HG03378 (cell line): ENCODE data around the gene ACKR1.

Experiments used
- ATAC-seq: cut with Tn5 transposase; IDR thresholded peaks from one replicate; pipeline ENCODE4 v1.9.1; 2021; ENCODE audit warnings: mild to moderate bottlenecking, moderate library complexity; ENCODE audit not compliant: unreplicated experiment

ACKR1 gene

DNA sequence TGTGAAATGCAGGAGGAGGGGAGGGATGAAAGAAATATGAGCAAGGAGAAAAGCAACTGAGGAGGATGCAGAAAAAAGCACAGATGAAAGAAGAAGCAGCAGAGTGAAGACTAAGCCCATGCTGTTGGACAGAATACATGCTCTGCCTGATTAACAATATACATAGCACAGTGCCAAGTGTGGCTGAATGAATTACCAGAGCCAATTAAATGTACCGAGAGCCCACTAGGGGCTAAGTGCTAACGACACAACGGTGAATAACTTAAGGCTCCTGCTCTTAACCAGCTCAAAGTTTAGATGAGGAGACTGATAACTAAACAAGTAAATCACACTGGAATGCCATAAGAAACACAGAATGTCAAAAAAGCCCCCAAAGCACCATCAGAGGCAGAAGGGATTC lies 17.6 kb upstream of the ACKR1 start:
- no peak for ATAC-seq

- no peak for ATAC-seq
These were observed 16.9 kb upstream of the ACKR1 start for GRCh38 chr1:159187647-159188374.

- peak; percentile 94 for ATAC-seq
These were observed 16.3 kb upstream of the ACKR1 start for GRCh38 chr1:159188375-159188788.

DNA sequence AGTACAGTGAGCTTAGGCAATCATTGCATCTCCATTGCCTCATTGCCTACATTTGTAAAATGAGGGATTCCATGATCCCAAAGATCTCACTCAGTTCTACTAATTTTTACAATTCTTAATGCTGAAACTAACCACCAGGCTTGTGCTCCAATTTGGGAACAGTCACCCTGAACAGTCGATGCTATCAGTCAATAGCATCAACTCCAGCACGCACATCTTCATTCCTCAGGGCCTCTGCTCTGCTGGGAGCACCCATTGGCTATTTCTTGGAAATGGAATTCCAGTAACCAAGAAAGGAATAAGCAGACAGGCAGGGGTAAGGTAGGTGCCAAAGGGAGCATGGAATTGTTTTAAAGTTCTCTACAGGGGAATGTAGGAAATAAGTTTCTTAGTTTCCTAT lies 14.2 kb upstream of the ACKR1 start:
- no peak for ATAC-seq

- ATAC-seq, result no peak
These were observed 8.1 kb upstream of the ACKR1 start for GRCh38 chr1:159196543-159196942.

- peak; percentile 87 for ATAC-seq
These were observed 6.8 kb upstream of the ACKR1 start for GRCh38 chr1:159197561-159198557.

DNA sequence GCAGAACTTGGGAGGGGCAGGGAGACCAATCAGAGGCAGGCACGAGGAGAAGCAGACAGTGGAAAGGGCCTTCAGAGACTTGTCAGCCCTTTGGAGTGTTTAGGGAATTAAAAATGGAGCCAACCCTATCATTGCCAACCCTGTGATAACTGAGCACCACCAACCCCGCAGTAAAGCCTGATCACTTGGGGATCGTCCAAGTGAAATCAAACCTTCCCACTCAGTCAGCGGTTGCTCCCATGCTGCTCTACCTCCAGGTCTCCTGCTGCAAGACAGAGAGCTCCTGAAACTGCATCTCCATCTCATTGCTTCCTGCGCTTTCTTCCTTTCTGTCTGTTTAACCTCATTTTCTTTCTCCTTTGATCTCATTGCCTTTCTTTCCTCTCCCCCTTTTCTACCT lies 4.8 kb upstream of the ACKR1 start:
- ATAC-seq, result no peak

DNA sequence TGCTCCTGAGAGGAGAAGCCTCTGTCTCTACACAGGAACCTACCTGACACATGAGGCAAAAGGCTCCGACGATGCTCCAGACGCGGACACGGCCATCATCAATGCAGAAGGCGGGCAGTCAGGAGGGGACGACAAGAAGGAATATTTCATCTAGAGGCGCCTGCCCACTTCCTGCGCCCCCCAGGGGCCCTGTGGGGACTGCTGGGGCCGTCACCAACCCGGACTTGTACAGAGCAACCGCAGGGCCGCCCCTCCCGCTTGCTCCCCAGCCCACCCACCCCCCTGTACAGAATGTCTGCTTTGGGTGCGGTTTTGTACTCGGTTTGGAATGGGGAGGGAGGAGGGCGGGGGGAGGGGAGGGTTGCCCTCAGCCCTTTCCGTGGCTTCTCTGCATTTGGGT lies 3.9 kb upstream of the ACKR1 start:
- no peak for ATAC-seq

- ATAC-seq, result no peak
These were observed 3.0 kb upstream of the ACKR1 start for GRCh38 chr1:159201642-159202041.

DNA sequence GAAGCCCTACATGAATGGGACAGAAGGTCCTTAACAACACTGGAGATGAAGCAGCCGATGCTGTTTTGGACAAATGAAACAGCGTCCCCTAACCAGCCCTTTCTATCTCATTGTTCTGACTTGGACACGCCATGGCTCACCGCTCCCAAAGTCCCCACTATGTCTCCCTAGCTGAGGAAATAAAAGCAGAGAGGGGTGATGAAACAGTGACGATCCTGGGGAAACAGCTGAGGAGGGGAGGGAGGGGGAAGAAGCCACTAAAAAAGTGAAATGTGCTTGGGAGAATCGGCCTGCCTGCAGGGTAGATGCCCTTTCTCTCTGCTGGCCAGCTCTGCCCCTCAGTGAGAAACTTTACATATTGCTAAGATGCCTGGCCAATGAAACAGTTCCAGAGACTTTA lies 1.1 kb upstream of the ACKR1 start:
- ATAC-seq, result no peak

GRCh38 chr1:159205225-159205624 lies 550 bp downstream of the ACKR1 start:
- no peak for ATAC-seq

DNA sequence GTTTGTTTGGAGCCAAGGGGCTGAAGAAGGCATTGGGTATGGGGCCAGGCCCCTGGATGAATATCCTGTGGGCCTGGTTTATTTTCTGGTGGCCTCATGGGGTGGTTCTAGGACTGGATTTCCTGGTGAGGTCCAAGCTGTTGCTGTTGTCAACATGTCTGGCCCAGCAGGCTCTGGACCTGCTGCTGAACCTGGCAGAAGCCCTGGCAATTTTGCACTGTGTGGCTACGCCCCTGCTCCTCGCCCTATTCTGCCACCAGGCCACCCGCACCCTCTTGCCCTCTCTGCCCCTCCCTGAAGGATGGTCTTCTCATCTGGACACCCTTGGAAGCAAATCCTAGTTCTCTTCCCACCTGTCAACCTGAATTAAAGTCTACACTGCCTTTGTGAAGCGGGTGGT lies 1.4 kb downstream of the ACKR1 start:
- ATAC-seq, result no peak

DNA sequence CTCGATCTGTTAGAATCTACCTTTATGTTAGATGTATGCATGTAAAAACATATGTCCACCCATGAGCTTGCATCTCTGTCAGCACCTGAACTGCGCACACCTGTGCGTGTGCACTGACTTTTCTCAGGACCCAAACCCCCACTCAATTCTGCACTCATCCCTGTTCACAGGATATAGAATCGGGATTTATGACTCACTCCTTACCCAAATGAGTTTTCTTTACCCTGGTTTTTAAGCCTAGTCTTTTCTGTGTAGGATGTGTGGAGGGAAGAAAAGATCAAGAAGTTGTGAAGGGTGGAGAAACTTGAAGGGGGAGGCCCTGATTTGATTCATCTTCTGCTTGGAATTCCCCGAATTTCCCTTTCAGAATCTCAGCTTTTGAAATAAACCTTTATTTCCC lies 2.4 kb downstream of the ACKR1 start:
- ATAC-seq, result no peak

GRCh38 chr1:159207774-159208173 lies 3.1 kb downstream of the ACKR1 start:
- no peak for ATAC-seq

GRCh38 chr1:159208175-159208825 lies 3.6 kb downstream of the ACKR1 start:
- no peak for ATAC-seq

DNA sequence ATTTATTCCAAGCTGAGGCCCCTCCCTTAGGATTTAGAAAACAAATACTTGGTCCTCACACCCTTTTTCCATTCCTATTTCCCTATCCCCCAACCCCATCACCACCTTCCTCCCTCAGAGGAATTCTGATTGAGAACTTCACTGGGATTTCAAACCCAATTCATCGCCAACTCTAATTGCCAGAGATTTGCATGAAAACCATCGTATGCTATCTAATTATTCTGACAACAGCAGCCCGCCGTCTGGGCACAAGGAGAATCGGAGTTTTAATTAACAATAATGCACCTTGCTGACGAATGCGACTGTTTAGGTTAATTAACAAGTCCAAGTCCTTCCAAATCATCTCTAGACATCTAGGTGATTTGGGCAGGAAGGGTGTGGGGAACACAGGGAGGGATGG lies 4.4 kb downstream of the ACKR1 start:
- no peak for ATAC-seq

DNA sequence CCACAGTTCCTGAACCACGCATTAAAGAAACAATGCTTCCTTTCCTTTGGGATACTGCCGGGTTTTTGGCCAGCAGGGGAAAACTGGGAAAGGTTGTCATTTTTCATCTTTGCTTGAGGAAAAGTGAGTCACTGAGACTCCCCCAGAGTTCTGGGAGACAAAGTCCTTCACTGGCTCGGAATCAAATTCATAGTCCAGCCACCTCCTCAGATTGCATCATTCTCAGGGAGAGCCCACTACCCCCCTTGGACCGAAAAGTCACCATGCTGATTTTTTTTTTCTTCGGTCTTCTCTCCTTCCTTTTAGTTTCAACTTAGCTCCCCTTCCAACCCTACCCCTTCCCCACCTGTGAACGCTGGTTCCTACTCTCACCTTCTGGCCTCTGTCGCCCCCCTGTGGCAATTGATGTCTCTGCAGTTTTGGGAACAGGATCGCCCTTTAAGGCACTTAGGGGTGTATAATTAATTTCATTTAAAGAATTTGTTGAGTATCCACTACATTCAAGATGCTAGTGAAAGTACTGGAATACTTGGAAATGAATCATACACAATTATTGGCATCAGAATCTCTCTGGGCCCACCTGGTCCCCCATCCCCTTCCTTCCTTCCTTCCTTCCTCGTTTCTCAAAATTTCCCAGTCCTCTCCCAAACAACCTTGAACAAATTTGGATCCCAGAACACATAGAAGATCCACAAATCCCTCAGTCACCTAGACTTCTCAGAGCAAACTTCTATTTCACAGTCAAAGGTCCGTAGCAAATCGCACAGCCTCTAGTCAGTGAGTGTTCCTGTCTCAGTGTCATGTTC lies 6.9 kb downstream of the ACKR1 start:
- no peak for ATAC-seq

GRCh38 chr1:159212596-159212995 lies 7.9 kb downstream of the ACKR1 start:
- no peak for ATAC-seq

- ATAC-seq, result no peak
These were observed 9.6 kb downstream of the ACKR1 start for GRCh38 chr1:159214149-159214760.
